ENCODE results near the gene KIF3A.

- no peak for TF ChIP-seq CTCF (IDR thresholded peaks at IDR 0.05)
- TF ChIP-seq POLR2A (IDR thresholded peaks at IDR 0.05), result no peak
These were observed 69.3 kb downstream of the KIF3A start for GRCh38 chr5:132667761-132668705.

All from heart left ventricle (tissue), 13 donors.